GM23338 (cell line): ENCODE results near the gene AXIN2. TPM values are rescaled to one million over a fixed set of nuclear protein-coding genes. Genes with fewer than 3 reads are reported as not detected.

ENCODE experiments used
- CREB1 ChIP-seq: fragments of 250-450 bp; sonication (Bioruptor Pico); IDR thresholded peaks from 2 replicates; pipeline ENCODE4 v1.5.0; 2020; ENCODE audit warnings: low read depth, mild to moderate bottlenecking, moderate library complexity
- EZH2 ChIP-seq: fragments of 200-600 bp; sonication (generic); IDR thresholded peaks from one replicate; pipeline ENCODE4 v1.8.0; 2017; ENCODE audit warnings: antibody characterized with exemption, mild to moderate bottlenecking, low read depth; ENCODE audit not compliant: unreplicated experiment
- EZH2phosphoT487 ChIP-seq: fragments of 200-600 bp; sonication (generic); IDR thresholded peaks from one replicate; pipeline ENCODE4 v1.8.1; 2018; ENCODE audit warnings: antibody characterized with exemption; ENCODE audit not compliant: unreplicated experiment
- JUNB ChIP-seq: IDR thresholded peaks from one replicate; pipeline ENCODE4 v1.6.1; 2016; ENCODE audit warnings: antibody characterized with exemption; ENCODE audit not compliant: unreplicated experiment
- NANOG ChIP-seq: IDR thresholded peaks from 2 replicates; pipeline ENCODE4 v1.6.1; 2016; ENCODE audit warnings: antibody characterized with exemption, borderline replicate concordance
- STAT1 ChIP-seq: IDR thresholded peaks from one replicate; pipeline ENCODE4 v1.6.1; 2016; ENCODE audit warnings: antibody characterized with exemption; ENCODE audit not compliant: unreplicated experiment
- ZNF114 ChIP-seq: fragments of 250-450 bp; sonication (Bioruptor Pico); IDR thresholded peaks from 2 replicates; pipeline ENCODE4 v1.5.0; 2020; ENCODE audit warnings: mild to moderate bottlenecking, moderate library complexity
- polyA plus RNA-seq: library from polyadenylated mRNA; unstranded; fragments of >200 nt; fragmentation: Nextera tagmentation; extraction: Ambion mirVana; gene quantifications from 2 replicates; pipeline ENCODE4 v1.2.1, GENCODE V29; 2016
- total RNA-seq: library from RNA; depleted of rRNA; stranded (reverse); fragments of >200 nt; shearing (Covaris generic); gene quantifications from 2 replicates; pipeline ENCODE4 v1.2.3, GENCODE V29; 2014
- TF ChIP-seq, protein P1 (sequence below): fragments of 250-450 bp; sonication (Bioruptor Pico); IDR thresholded peaks from 2 replicates; pipeline ENCODE4 v1.5.0; 2020; ENCODE audit warnings: mild to moderate bottlenecking, moderate library complexity
- TF ChIP-seq, protein P2 (sequence below): IDR thresholded peaks from 2 replicates; pipeline ENCODE4 v1.6.1; 2016; ENCODE audit warnings: antibody characterized with exemption

Gene AXIN2
- total and polyA plus RNA-seq, 2 experiments from 2014 or later = 8.0 to 32.7 TPM

DNA sequence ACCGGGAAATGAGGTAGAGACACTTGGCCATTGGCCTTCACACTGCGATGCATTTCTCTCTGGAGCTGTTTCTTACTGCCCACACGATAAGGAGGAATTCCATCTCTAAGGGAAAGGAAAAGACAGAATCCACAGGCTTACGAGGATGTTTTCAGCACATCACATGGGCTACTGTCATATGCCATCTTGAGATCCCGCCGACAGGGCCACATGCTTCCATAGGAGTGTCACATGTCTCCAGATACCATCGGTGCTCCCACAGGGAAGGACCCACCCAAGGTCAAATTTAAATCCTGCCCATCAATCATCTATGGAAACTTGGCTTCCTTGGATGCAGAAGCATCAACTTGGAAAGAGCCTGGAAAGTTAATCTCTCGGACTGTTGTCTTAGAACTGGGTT, 20.0 kb downstream of the AXIN2 start (continued):
- TF ChIP-seq, protein P1, sequence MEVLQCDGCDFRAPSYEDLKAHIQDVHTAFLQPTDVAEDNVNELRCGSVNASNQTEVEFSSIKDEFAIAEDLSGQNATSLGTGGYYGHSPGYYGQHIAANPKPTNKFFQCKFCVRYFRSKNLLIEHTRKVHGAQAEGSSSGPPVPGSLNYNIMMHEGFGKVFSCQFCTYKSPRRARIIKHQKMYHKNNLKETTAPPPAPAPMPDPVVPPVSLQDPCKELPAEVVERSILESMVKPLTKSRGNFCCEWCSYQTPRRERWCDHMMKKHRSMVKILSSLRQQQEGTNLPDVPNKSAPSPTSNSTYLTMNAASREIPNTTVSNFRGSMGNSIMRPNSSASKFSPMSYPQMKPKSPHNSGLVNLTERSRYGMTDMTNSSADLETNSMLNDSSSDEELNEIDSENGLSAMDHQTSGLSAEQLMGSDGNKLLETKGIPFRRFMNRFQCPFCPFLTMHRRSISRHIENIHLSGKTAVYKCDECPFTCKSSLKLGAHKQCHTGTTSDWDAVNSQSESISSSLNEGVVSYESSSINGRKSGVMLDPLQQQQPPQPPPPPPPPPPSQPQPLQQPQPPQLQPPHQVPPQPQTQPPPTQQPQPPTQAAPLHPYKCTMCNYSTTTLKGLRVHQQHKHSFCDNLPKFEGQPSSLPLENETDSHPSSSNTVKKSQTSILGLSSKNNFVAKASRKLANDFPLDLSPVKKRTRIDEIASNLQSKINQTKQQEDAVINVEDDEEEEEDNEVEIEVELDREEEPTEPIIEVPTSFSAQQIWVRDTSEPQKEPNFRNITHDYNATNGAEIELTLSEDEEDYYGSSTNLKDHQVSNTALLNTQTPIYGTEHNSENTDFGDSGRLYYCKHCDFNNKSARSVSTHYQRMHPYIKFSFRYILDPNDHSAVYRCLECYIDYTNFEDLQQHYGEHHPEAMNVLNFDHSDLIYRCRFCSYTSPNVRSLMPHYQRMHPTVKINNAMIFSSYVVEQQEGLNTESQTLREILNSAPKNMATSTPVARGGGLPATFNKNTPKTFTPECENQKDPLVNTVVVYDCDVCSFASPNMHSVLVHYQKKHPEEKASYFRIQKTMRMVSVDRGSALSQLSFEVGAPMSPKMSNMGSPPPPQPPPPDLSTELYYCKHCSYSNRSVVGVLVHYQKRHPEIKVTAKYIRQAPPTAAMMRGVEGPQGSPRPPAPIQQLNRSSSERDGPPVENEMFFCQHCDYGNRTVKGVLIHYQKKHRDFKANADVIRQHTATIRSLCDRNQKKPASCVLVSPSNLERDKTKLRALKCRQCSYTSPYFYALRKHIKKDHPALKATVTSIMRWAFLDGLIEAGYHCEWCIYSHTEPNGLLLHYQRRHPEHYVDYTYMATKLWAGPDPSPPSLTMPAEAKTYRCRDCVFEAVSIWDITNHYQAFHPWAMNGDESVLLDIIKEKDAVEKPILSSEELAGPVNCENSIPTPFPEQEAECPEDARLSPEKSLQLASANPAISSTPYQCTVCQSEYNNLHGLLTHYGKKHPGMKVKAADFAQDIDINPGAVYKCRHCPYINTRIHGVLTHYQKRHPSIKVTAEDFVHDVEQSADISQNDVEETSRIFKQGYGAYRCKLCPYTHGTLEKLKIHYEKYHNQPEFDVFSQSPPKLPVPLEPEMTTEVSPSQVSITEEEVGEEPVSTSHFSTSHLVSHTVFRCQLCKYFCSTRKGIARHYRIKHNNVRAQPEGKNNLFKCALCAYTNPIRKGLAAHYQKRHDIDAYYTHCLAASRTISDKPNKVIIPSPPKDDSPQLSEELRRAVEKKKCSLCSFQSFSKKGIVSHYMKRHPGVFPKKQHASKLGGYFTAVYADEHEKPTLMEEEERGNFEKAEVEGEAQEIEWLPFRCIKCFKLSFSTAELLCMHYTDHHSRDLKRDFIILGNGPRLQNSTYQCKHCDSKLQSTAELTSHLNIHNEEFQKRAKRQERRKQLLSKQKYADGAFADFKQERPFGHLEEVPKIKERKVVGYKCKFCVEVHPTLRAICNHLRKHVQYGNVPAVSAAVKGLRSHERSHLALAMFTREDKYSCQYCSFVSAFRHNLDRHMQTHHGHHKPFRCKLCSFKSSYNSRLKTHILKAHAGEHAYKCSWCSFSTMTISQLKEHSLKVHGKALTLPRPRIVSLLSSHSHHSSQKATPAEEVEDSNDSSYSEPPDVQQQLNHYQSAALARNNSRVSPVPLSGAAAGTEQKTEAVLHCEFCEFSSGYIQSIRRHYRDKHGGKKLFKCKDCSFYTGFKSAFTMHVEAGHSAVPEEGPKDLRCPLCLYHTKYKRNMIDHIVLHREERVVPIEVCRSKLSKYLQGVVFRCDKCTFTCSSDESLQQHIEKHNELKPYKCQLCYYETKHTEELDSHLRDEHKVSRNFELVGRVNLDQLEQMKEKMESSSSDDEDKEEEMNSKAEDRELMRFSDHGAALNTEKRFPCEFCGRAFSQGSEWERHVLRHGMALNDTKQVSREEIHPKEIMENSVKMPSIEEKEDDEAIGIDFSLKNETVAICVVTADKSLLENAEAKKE (CRISPR knock-in tag) = no peak
- no peak for TF ChIP-seq STAT1
- TF ChIP-seq EZH2 = no peak
- TF ChIP-seq JUNB = no peak
- TF ChIP-seq CREB1 (CRISPR knock-in tag) = no peak
- no peak for TF ChIP-seq ZNF114 (CRISPR knock-in tag)
- TF ChIP-seq NANOG = no peak
- no peak for TF ChIP-seq EZH2phosphoT487
- TF ChIP-seq, protein P2, sequence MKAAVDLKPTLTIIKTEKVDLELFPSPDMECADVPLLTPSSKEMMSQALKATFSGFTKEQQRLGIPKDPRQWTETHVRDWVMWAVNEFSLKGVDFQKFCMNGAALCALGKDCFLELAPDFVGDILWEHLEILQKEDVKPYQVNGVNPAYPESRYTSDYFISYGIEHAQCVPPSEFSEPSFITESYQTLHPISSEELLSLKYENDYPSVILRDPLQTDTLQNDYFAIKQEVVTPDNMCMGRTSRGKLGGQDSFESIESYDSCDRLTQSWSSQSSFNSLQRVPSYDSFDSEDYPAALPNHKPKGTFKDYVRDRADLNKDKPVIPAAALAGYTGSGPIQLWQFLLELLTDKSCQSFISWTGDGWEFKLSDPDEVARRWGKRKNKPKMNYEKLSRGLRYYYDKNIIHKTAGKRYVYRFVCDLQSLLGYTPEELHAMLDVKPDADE = no peak
